Kidney (tissue), 14 donors: ENCODE measurements around the gene INSIG2. TPM values are rescaled to one million over a fixed set of nuclear protein-coding genes. Genes with fewer than 3 reads are reported as not detected.

Source experiments
- DNase-seq, 5 donors: peaks; one replicate each; pipeline ENCODE4 v3.0.0-alpha.2; 2013 to 2020
- FAIRE-seq: peaks from 2 replicates; lab custom pipeline; 2012; peaks lifted over from hg19 to GRCh38; lab: Jason Lieb, UNC
- H3K27ac ChIP-seq, 2 donors: one replicate each; pipeline ENCODE4 v1.7.0; 2013; ENCODE audit warnings: low read depth in 2 of 2, low read length in 2 of 2, inconsistent platforms in 1 of 2
- H3K27me3 ChIP-seq: one replicate; pipeline ENCODE4 v1.7.1; 2013; ENCODE audit warnings: low read length, inconsistent platforms; ENCODE audit not compliant: control insufficient read depth, insufficient read depth
- H3K36me3 ChIP-seq, 3 donors: one replicate each; pipeline versions ENCODE4 v1.7.0 to v1.7.1; 2013; ENCODE audit warnings: low read length in 3 of 3, control low read depth in 1 of 3, inconsistent platforms in 1 of 3; ENCODE audit not compliant: insufficient read depth in 3 of 3, control insufficient read depth in 2 of 3
- H3K4me1 ChIP-seq, 3 donors: one replicate each; pipeline versions ENCODE4 v1.7.0 to v1.7.1; 2013; ENCODE audit warnings: low read length in 3 of 3, inconsistent platforms in 1 of 3, low read depth in 1 of 3; ENCODE audit not compliant: control insufficient read depth in 2 of 3, insufficient read depth in 2 of 3
- H3K4me3 ChIP-seq, 3 donors: one replicate each; pipeline versions ENCODE4 v1.7.0 to v1.8.1; 2013; ENCODE audit warnings: low read length in 3 of 3, control low read depth in 1 of 3, inconsistent platforms in 1 of 3
- H3K9ac ChIP-seq, 3 donors: one replicate each; pipeline versions ENCODE4 v1.7.0 to v1.7.1; 2013; ENCODE audit warnings: low read length in 3 of 3, control low read depth in 1 of 3, inconsistent platforms in 1 of 3
- H3K9me3 ChIP-seq, 3 donors: one replicate each; pipeline versions ENCODE4 v1.7.0 to v1.7.1; 2013; ENCODE audit warnings: low read length in 3 of 3, control low read depth in 1 of 3, inconsistent platforms in 1 of 3; ENCODE audit not compliant: control insufficient read depth in 2 of 3, insufficient read depth in 1 of 3
- CTCF ChIP-seq: IDR thresholded peaks from 3 replicates; pipeline ENCODE4 v1.5.1; 2012; ENCODE audit warnings: mild to moderate bottlenecking, moderate library complexity, borderline replicate concordance; ENCODE audit not compliant: insufficient read depth; ENCODE audit errors: extremely low read depth
- intact Hi-C: fragments of 100-400 bp; cut with DNase I; formaldehyde crosslinking; loops from one replicate; pipeline ENCODE4 v1.11.1; 2022
- polyA plus RNA-seq: library from polyadenylated mRNA; stranded (reverse); fragments of 350-450 nt; fragmentation: Illumina TruSeq; extraction: RNeasy Lipid Tissue Mini Kit (QIAGEN cat#74804); gene quantifications from one replicate; pipeline ENCODE4 v1.2.3, GENCODE V29; 2014; ENCODE audit warnings: low read depth, low replicate concordance; ENCODE audit not compliant: insufficient read depth
- total RNA-seq: library from RNA; stranded (reverse); fragmentation: NEBNext Ultra II Directional; extraction: Animal tissue kit (Norgen Biotek cat#: 25700); gene quantifications from one replicate; pipeline ENCODE4 v1.2.1, GENCODE V29; 2021
- donor health status: control.
- donor health status: control.
- donor health status: control.
- donor health status: control.
- donor health status: control.
- donor health status: DM: yes; HTN: yes; CAD: no.
- donor health status: Normal renal cell carcinoma (clear cell type).

INSIG2 gene
- total and polyA plus RNA-seq, 2 donors from 2014 or later, result 18.4 to 29.0 TPM

DNA sequence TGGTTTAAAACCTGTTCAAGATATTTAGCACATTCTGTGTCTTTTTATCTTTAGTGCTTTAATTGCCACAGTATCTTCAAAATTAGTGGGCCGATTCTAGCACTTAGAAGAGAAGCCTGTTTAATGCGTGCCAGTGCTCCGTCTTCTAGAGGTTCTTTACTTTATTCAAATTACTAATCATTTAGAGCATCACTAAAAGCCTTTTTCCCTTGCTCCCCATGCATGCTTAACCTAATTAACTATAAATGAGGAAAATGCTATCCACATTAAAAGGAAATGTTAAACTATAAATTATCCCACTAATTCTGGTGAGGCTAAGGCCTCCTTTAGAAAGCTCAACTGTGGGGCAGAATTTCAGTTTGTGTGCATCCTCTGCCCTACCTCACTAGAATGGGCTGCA is 31.5 kb upstream of the INSIG2 start:
- no peaks in the 10 kb centered on the region for H3K27me3 ChIP-seq
- no peak for TF ChIP-seq CTCF
- intact Hi-C loops, result no loop called here
- no peaks in the 10 kb centered on the region for H3K36me3 ChIP-seq
- no peaks in the 10 kb centered on the region for H3K9me3 ChIP-seq
- no peak overlapping the region for H3K9ac ChIP-seq
- FAIRE-seq, result no peak
- no peak for DNase-seq
- no peaks in the 10 kb centered on the region for H3K4me1 ChIP-seq
- H3K4me3 ChIP-seq, result no peak overlapping the region
- no peak overlapping the region for H3K27ac ChIP-seq

GRCh38 chr2:118058951-118059350 is 29.3 kb upstream of the INSIG2 start:
- DNase-seq, result no peak
- H3K4me3 ChIP-seq, result no peak overlapping the region
- no peak overlapping the region for H3K27ac ChIP-seq
- no peaks in the 10 kb centered on the region for H3K9me3 ChIP-seq
- no peak overlapping the region for H3K9ac ChIP-seq
- no peak for FAIRE-seq
- no peaks in the 10 kb centered on the region for H3K4me1 ChIP-seq
- no peaks in the 10 kb centered on the region for H3K36me3 ChIP-seq
- H3K27me3 ChIP-seq, result no peaks in the 10 kb centered on the region
- TF ChIP-seq CTCF, result no peak
- intact Hi-C loops, result no loop called here

DNA sequence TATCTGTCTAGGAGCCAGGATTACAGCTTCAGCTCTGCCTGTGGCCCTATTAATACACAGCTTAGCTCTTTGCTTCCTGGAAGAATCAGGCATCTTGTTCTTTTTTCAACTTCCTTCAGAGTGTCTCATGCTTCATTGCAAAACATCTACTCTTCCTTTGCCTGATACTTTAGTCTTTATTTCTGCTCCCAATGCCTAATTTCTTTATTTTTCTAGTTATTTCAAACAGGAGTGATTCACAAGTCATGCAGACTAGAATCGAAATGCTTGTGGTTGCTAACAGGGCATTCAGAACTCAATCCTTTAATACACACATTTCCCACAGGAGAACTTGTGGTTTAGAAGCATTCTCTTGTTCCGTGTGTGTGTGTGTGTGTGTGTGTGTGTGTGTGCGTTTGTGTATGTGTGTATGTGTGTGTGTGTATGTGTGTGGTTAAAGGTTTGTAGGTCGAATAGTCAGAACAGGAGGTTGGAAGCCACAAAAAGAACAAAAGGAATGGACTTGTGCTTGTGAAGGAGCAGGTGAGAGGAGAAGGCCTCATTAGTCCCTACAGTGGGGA is 28.3 kb upstream of the INSIG2 start:
- no peaks in the 10 kb centered on the region for H3K36me3 ChIP-seq
- no peak overlapping the region for H3K9ac ChIP-seq
- no peak for TF ChIP-seq CTCF
- H3K4me1 ChIP-seq, result no peaks in the 10 kb centered on the region
- H3K27me3 ChIP-seq, result no peaks in the 10 kb centered on the region
- no peaks in the 10 kb centered on the region for H3K9me3 ChIP-seq
- no peak for FAIRE-seq
- no peak overlapping the region for H3K4me3 ChIP-seq
- H3K27ac ChIP-seq, result no peak overlapping the region
- DNase-seq, result no peak
- intact Hi-C loops, result no loop called here
